Stimulated activated CD4-positive, alpha-beta T cell treated with anti-CD3 and anti-CD28 coated beads, Interleukin-2, amount 100 ng/mL, for 24 hours (primary cell): Measurements from ENCODE around the gene GPX4.

Source experiments
- DNase-seq, 2 donors: peaks; one replicate each; pipeline ENCODE4 v3.0.0-alpha.2; 2020

GPX4 gene

DNA sequence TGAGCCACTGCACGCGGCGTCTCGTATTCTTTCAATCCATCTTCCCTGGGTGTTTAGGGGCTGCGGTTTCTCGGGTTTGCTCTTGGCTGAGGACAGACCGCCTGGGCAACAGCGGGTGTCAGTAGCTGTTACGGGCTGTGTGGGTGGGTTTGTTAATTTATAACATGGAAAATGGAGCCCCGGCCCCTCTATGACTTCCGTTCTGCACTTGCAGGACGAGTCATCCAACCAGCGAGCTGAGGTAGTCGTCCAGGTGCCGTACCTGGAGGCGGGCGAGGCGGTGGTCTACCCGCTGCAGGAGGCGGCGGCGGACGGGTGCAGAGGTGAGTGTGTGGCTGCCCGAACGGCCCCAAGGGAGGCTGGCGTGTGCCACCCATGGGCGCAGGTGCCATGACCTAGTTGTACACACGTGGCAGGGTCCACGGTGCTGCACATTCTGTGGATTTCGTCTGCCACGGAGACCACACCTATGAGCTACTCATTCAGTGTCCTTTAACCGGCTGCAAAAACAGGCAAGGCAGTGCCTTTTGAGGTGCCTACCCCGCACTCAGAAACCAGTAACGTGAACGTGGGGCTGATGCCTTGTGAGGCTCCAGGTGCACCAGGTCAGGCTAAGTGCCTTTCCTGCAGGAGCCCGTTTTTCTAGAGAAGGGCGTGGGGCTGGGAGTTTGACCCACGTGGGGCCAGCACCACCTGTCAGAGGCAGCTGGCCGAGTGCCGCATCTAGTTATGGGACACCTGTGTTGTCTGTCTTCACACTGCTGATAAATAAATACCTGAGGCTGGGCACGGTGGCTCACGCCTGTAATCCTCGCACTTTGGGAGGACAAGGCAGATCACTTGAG is 19.5 kb upstream of the GPX4 start:
- DNase-seq = no peak

DNA sequence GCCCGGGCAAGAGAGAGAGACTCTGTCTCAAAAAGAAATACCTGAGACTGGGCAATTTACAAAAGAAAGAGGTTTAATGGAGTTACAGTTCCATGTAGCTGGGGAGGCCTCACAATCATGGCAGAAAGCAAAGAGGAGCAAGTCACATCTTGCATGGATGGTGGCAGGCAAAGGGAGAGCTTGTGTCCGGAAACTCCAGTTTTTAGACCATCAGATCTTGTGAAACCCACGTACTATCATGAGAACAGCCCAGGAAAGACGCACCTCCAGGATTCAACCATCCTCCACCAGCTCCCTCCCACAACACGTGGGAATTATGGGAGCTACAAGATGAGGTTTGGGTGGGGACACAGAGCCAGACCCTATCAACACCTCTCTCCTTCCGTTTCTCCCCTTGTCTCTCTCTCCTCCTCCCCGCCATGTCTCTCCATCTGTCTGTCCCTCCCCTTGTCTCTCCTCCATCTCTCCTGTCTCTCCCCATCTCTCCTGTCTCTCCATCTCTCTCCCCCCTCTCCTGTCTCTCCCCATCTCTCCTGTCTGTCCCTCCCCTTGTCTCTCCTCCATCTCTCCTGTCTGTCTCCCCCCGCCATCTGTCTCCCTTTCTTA is 18.6 kb upstream of the GPX4 start:
- DNase-seq = no peak

DNA sequence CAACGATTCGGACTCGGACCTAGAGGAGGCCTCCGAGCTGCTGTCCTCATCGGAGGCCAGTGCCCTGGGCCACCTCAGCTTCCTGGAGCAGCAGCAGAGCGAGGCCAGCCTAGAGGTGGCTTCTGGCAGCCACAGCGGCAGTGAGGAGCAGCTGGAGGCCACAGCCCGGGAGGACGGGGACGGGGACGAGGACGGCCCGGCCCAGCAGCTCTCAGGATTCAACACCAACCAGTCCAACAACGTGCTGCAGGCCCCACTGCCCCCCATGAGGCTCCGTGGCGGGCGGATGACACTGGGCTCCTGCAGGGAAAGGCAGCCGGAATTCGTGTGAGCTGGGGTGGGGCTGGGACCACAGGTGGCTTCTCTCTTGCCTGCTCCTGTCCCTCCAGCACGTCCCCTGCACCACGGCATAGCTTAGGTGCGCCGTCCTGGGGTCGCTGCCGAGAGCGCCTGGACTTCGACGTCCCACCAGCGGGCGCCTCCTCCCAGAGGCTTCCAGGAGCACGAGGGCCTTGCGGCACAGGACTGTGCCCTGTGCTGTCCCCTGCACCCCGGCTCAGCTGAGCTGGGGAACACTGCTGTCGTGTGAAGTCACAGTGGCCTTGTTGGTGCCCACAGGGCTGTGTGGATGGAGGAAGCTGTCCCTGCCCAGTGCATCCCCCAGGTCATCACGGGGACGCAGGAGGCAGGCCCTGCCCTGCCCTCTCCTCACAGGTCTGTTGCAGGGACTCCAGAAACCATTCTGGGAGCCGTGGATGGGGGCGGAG is 17.9 kb upstream of the GPX4 start:
- DNase-seq = peak in 1 of 2 donors; percentile 11

DNA sequence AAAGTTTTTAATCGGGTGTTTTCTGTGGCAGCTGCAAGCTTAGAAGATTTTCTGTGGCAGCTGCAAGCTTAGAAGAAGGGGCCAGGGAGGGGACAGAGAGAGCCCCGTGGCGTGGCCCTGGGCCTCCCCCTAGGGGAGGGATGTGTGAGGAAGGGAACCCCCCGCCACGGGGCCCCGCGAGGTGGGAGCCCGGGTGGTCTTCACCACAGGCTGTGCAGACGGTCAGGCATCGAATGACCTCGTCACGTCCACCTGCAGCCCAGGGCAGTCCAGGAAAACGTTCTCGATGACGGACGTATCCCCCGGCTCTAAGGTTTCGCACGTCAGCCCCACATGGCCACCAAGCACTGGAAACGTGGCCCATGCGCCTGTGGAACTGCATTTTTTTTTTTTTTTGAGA is 17.2 kb upstream of the GPX4 start:
- no peak for DNase-seq

DNA sequence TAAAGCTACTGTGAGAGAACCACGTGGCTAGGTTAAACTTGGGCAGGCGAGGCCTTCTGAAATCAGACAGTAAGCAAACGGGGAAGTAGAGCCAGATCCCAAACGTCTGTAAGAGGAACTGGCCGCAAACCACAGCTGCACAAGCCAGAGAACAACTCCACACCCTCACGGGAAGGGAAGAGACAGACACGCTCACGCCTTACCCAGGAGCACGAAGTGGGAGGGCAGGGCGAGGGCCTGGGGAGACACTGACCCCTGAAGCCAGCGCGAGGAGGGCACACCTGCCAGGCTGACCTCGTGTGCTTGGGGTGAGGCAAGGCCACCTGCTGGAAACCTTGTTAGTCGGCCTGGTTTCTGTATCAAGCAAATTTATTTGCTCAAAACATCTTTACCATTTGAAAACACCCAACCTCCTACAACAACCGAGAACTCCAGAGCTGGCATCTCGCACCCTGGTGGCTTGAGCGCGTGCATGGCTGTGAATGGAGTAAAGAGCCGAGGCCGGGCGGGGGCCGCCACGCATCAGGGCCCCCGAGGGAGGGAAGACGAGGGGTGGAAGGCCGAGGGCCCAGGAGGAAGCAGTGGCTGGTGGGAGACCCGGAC is 15.9 kb upstream of the GPX4 start:
- DNase-seq = no peak

DNA sequence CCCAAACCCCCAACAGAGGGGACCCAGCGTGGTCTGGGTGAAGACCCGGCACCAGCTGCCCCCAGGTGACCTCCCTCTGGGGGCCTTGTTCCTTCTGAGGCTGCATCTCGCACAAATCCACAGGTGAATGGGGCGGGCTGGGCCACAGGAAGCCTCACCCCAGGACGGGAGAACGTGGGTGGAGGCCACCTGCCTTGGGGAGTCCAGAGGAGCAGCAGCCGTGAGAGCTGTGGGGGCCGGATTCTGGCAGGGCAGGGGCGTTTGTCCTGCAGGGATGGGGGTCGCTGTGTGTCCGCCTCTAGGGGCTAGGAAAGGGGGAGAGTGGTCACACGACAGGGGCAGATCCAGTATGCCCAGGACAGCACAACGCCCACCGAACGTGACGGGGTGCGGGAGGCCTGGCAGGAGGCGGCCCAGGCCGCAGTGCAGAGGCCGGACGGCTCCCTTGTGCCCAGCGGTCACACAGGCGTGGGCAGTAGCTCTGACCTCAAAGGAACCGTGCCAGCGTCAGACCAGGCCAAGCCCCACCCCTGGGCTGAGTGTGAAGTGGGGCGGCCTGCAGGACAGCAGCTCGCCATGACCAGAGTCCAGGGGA is 15.3 kb upstream of the GPX4 start:
- no peak for DNase-seq

DNA sequence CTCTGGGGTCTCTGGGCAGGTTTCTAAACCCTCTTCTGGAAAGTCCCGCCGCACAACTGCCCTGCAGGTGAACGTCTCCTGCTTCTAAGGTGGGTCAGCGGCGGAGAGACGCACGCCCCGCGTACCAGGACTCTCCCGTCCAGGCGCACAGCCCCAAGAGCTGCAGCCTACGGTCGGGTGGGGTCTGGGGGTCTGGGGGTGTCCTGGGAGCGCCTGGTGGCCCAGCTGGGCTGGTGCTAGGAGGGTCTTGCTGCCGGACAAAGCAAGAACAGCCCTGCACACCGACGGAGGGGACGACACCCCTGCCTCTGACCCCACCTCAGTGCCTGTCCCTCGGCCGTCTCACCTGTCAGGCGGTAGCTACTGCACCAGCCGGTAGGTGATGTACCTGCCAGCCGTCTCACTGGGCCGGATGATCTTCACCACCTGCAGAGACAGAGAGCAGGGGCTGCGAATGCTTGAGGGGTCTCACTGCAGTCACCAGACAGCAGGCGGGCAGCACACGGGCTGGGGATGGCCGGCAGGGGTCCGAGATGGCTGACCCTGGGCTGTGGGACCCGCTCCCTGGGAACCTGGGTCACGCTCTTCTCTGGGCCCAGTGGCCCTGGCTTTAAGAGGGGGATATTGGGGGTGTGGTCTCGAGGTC is 14.5 kb upstream of the GPX4 start:
- DNase-seq = no peak

DNA sequence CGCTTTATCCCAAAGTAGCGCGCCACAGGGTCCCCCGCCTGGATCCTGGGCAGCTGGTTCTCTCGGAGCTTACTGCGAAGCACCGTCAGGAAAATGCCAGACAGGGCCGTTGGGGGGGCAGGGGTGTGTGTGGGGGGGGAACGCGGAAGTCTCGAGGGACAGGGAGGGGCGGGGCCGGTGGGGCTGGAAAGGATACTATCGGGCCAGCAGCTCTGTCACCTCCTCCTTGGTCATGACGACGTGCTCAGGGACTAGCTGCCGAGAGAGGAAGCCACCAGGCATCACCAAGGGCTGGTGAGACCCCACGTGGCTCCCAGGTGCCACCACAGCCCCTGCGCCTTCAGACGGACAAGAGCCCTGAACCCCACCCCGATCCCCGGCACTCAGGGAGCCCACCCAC is 13.9 kb upstream of the GPX4 start:
- DNase-seq = no peak

DNA sequence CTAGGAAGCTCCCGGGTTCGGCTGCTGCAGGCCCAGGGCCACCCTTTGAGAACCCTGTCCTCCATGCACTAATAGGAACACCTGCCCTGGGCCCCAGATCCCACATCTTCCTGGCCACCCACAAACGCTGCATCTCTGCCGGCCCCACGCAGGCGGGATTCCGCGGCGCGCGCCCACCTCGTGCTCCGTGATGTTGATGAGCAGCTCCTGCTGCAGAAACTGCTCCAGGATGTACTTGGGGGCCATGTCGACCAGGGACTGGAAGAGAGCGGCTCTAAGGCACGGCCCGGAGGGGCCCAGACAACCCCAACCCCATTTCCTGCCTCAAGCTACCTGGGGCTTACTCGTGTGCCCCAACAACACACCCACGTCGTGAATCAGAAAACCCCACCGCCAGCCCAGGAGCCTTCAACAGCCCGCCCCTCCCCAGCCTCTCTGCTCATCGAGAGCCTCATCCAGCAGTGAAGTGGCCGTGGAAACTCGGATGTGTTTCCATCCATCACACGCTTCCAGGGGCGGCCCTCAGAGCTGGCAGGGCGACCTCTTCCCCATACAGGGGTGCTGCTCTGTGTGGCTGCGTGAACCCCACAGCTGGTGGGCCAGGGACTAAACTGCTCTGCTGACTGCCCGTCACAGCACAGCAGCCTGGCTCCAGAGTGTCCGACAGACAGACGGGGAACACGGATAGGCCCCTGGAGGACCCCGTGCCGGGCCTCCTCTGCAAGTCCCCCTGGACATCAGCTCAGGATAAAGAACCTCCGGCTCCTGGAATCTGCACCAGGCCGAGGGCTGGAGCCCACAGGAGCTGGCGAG is 12.9 kb upstream of the GPX4 start:
- no peak for DNase-seq

DNA sequence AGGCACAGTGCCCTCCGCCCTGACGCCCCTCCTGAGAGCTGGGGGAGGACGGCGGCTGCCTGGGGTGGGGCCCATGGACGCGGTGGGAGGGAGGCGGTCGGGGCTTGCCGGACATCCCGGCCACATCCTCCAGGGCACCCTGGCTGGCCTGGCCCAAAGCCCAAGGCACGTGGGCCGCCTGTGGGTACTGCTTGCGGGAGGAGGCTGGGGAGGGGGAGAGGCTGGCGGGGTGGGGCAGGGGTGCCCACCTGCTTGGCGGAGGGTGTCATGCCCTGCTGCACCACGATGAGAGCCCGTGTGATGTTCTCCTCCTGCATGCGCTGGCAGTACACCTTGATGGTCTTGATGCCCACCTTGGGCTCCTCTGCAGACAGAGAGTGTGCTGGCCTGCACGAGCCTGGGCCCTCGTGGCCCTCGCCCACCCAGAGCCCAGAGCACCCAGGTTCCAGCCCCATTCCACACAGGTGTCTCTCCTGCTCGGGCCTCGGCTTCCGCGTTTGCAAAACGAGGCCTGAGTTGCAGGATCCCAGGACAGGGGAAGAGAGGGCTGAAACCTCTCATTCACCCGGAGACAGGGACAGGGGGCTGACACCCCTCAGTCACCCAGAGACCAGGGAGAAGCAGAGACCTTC is 12.1 kb upstream of the GPX4 start:
- no peak for DNase-seq

DNA sequence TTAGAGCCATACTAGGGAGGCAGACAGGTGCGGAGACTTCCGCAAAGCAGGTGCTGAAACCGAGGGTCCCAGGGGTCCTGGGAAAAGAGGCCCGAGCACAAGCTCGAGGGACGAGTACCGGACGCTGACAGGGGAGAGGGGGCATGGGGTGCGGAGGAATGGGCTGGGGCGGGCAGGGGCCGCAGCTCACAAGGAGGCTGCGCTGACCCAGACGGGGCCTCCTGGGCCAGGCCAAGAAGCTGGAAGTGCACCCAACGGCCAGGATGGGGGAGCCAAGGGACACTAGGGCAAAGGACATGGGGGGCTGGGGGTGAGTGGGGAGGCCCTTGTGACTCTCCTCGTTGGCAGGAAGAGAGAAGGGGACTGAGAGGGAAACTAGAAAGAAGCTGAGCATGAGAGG is 10.5 kb upstream of the GPX4 start:
- no peak for DNase-seq

DNA sequence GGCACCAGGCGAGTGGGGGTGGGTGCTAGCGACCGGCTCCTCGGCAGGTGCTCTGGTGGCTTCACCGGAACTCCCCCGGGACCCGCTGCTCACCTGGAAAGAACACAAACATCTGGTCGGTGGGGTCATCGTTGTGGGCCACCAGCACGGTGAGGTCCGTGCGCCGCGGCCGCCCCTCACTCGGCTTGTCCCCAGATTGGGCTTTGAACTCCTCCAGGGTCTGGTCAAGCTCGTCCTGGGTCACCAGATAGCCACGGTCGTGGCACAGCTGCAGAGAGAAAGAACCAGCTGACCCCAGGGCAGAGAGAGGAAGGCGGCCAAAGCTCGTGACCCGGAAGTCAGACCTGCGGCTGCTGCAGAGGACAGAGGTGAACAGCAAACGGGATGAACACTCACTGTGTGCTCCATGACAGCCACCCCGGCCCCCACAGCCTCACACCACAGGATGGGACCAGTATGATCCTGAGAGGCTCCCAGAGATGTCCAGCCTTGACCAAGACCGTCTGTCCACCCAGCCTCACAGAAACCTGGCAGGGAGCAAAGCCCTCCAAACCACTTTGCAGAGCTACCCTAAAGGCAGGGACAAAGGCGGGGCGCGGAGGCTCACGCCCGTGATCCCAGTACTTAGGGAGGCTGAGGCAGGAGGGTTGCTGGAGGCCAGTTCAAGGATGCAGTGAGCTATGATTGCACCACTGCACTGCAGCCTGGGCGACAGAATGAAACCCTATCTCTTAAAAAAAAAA is 9.8 kb upstream of the GPX4 start:
- no peak for DNase-seq

DNA sequence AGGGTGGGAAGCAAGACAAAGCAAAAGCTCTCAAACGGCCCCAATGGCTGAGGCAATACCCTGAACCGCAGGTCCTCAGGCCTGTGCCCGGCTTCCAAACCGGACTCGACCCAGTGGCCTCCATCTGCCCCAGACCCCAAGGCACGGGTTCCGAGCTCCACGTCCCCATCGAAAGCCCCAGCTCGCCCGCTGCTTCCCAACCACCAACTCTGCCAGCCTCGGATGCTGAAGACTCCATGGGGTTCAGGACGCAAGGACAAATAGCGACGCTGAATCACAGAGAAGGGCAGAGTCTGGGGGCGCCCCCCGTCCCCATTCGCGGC is 9.2 kb upstream of the GPX4 start:
- DNase-seq = no peak

DNA sequence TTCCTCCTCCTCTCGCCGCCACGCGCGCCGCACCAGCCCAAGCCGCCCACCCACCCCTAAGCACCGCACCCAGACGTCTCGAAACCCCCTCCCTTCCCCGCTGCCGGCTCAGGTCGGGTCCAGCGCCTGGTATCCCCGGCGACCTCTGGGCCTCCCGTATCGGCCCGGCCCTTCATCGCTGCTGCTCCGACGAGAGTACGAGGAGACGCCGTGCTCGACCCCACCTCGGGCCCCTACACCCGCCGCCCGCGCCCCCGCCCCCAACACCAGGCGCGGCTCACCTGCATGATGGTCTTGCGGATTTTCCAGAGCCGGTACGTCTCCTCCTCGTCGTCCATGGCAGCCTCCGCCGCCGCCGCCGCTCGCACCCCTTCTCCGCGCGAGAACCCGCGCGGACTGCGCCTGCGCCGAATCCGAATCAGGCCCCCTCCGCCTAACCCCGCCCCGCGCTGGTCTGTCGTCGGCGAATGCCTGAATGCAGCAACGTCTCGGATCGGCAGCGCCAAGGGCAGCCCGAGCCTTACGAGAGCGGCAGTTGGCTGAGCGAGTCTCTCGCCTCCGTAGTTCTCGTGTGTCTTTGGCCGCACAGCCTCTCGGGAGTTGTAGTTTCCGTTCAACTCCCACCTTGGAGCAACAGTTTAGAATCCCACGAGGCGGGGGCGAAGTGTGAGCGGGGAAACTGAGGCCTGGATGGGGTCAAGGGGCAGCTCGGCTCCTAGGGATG is 8.7 kb upstream of the GPX4 start, which contains the start of gene POLR2E:
Gene POLR2E, minus strand, starts transcription at position 398 of the 724 bp plus-strand sequence. Its CDS starts 60 bp downstream, at position 338.
- peak; percentile 98 to 99 for DNase-seq

DNA sequence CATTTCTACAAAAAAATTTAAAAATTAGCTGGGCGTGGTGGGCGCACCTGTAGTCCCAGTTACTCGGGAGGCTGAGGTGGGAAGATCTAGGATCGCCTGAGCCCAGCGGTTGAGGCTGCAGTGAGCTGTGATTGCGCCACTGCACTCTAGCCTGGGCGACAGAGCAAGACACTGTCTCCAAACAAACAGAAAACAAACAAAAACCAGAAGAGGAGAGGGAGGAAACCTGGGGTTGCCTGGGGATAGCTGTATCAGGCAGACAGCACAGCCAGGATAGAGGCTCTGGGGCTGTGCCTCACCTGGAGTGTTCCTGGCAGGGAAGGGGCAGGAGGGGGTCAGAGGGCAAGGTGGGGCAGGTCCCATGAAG is 6.0 kb upstream of the GPX4 start:
- DNase-seq = no peak

DNA sequence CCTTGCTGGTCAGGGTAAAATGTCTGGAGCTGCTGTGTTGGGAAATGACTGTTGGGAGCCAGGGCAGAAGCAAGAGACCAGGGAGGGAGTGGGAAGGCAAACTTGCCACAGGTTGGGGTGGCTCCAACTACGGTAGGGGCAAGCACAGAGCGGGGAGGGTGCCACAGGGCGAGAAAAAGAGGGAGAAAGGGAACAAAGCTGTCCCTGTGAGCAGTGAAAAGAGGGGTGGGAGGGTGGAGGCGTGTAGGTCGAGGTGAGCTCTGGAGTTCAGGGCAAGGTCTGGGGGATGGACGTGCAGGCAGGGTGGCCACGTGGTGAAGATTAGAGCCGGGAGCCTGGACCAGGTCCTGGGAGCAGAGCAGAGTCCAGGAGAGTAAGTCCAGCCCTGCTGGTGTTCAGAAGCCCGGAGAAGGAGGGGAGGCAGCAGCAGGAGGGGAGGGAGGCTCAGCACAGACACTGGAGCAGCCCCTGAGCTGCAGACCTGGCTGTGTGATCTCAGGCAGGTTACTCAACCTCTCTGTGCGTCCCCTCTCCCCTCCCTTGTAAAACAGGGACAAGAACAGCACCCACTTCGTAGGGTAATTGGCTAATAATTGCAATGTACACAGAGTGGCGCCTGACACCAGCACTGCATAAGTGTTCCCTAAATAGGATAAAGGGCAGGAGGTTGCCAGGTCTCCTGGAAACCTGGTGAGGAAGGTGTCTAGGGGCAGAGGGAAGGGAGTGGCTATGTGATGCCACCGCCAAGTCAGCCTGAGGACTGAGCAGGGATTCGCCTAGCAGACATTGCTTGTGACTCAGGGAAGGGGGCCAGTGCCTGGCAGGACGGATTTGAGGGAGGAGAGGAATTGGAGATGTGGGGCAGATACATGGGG is 5.4 kb upstream of the GPX4 start:
- no peak for DNase-seq

DNA sequence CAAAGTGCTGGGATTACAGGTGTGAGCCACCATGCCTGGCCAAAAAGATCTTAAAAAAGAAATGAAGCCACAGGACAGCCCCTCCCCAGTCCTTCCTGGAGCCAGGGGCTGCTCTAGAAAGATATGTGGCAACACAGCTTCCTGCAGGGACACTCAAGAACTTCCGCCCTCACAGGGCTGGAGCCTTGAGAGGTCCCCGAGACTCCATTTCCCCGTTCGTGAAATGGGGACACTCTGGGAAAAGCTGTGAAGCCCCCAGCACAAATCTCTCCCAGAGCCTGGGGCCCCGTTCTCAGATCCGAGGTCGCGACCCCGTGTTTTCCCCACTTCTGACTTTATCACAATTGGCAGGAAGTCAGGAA is 2.5 kb upstream of the GPX4 start:
- DNase-seq = no peak

DNA sequence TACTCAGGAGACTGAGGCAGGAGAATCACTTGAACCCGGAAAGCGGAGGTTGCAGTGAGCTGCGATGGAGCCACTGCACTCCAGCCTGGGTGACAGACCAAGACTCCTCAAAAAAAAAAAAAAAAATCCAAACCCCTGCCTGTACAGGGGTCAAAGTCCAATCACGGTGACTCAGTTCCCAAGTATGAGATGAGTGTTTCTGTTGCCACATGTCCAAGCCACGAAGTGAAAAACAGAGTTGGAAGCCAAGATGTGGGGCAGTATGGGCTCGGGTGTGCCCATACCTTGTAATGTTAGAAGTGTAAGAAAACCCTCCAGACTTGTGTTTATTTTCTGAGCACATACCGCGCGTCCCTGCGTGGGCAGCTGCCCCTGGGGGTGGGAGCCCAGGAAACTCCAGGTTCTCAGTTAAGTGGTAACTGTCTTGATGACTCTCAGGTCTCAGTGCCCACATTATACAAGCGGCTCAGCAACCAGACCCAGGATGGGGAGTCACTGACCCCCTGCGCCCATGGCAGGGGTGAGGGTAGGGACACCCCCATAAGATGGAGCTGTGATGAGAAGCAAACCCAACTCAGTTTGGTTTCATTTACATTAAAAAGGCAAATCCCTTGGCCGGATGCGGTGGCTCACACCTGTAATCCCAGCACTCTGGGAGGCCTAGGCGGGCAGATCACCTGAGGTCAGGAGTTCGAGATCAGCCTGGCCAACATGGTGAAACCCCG is 1.2 kb upstream of the GPX4 start:
- DNase-seq = peak; percentile 66 to 72
